HEK293T (cell line): ENCODE measurements around the gene RNASEH2A.
A peak's percentile ranks its signal among the peaks of the same experiment; 100 is the strongest.
"Not testable (repeated sequence)": the region's sequence is repeated elsewhere in the genome, so short reads cannot be mapped to it uniquely, and the experiment has no call there.

Experiments
- CTCF ChIA-PET: fragments of 350-600 bp; formaldehyde crosslinking; extraction: SDS; loops from one replicate; lab custom pipeline; 2021; ENCODE audit warnings: antibody characterized with exemption, inconsistent platforms; lab: Yijun Ruan, JAX
- POLR2A ChIA-PET: fragments of 350-600 bp; formaldehyde crosslinking; extraction: SDS; loops from one replicate; lab custom pipeline; 2020; ENCODE audit warnings: antibody characterized with exemption, inconsistent platforms; lab: Yijun Ruan, JAX
- DNase-seq: peaks from one replicate; pipeline ENCODE4 v3.0.0; 2012; ENCODE audit warnings: mixed read lengths; ENCODE audit errors: extremely low spot score
- ARNT ChIP-seq: fragments of 450-650 bp; IDR thresholded peaks from 2 replicates; pipeline ENCODE4 v1.6.1; 2017; ENCODE audit warnings: mild to moderate bottlenecking
- BHLHE40 ChIP-seq: fragments of 450-650 bp; IDR thresholded peaks from 2 replicates; pipeline ENCODE4 v1.6.1; 2016; ENCODE audit warnings: mild to moderate bottlenecking, moderate library complexity, borderline replicate concordance
- CTBP1 ChIP-seq: fragments of 450-650 bp; IDR thresholded peaks from 2 replicates; pipeline ENCODE4 v1.6.1; 2016; ENCODE audit warnings: borderline replicate concordance
- ELF4 ChIP-seq: fragments of 450-650 bp; IDR thresholded peaks from 2 replicates; pipeline ENCODE4 v1.6.1; 2017; ENCODE audit warnings: antibody characterized with exemption
- FOXA1 ChIP-seq: fragments of 450-650 bp; IDR thresholded peaks from 2 replicates; pipeline ENCODE4 v1.6.1; 2016; ENCODE audit warnings: mild to moderate bottlenecking
- FOXK2 ChIP-seq: fragments of 450-650 bp; IDR thresholded peaks from 2 replicates; pipeline ENCODE4 v1.6.1; 2016; ENCODE audit warnings: mild to moderate bottlenecking
- FOXM1 ChIP-seq: fragments of 450-650 bp; IDR thresholded peaks from 2 replicates; pipeline ENCODE4 v1.6.1; 2017; ENCODE audit warnings: mild to moderate bottlenecking, borderline replicate concordance
- HDGF ChIP-seq: fragments of 450-650 bp; IDR thresholded peaks from 2 replicates; pipeline ENCODE4 v1.6.1; 2017; ENCODE audit warnings: antibody characterized with exemption, borderline replicate concordance
- L3MBTL2 ChIP-seq: fragments of 450-650 bp; conservative IDR thresholded peaks from 2 replicates; pipeline ENCODE4 v1.6.1; 2016; ENCODE audit warnings: mild to moderate bottlenecking
- LEF1 ChIP-seq: fragments of 450-650 bp; IDR thresholded peaks from 2 replicates; pipeline ENCODE4 v1.6.1; 2017; ENCODE audit warnings: mild to moderate bottlenecking, borderline replicate concordance
- NFRKB ChIP-seq: fragments of 450-650 bp; IDR thresholded peaks from 2 replicates; pipeline ENCODE4 v1.6.1; 2016; ENCODE audit warnings: mild to moderate bottlenecking, moderate library complexity
- SP1 ChIP-seq: fragments of 450-650 bp; IDR thresholded peaks from 2 replicates; pipeline ENCODE4 v1.6.1; 2017
- SUZ12 ChIP-seq: fragments of 450-650 bp; IDR thresholded peaks from 2 replicates; pipeline ENCODE4 v1.6.1; 2016; ENCODE audit warnings: mild to moderate bottlenecking
- TARDBP ChIP-seq: fragments of 450-650 bp; IDR thresholded peaks from 2 replicates; pipeline ENCODE4 v1.6.1; 2016
- ZNF384 ChIP-seq: fragments of 450-650 bp; IDR thresholded peaks from 2 replicates; pipeline ENCODE4 v1.6.1; 2016
- TF ChIP-seq, protein P1 (sequence below): fragments of 450-650 bp; IDR thresholded peaks from 2 replicates; pipeline ENCODE4 v1.6.1; 2016

Gene RNASEH2A

DNA sequence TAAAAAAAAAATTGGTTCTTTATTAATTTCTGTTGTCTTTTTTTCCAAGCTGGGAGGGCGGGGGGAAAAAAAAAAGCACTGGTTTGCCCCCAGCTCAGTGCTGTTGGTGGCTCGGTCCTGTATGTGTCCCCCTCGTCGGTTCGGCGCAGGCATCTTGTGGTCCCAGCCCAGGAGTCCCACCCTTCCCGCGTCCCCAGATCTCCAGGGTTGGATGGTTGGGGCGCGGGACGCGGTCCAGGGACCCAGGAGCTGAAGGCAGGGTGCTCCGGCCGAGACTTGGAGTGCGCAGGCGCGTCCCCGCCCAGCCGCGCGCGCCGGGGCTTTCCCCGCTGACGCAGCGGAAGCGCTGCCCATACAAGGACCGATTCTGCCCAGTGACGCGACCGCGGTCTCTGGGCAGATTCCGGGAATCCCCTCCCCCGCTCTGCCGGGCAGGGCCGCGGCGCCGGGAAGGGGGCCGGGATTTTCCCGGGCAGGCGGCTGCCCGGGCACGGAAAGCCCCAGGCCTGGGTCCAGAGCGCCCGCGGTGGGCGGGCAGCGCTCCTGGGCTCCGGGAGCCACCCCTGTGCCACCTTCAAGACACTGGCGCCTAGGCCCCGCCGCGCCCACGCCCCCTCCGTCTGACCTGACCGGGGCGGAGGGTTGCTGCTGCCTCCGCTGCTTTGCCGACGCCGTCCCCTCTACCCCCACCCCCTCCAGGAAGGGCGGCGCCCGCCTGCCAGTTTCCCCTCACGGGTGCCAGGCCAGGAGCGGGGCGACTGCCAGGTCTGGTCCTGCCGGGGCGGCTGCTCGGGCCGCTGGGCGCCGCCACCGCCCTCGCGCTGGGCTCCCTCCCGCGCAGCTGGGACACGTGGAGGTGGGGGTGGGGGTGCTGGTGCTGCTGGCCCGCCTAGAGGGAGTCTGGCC, 12.8 kb upstream of the RNASEH2A start:
- POLR2A ChIA-PET: interaction anchor here (0.7 to 3.6 kb wide), 10 partner anchors 11 to 112 kb away, joined by 3 to 55 read pairs (median 8); partner anchors contain the start of genes DHPS, GET3 and RNASEH2A
- peak; percentile 98 for TF ChIP-seq ZNF384
- TF ChIP-seq ARNT: no peak
- TF ChIP-seq ELF4: no peak
- TF ChIP-seq LEF1: no peak
- TF ChIP-seq SP1: no peak
- no peak for TF ChIP-seq NFRKB
- TF ChIP-seq, protein P1, sequence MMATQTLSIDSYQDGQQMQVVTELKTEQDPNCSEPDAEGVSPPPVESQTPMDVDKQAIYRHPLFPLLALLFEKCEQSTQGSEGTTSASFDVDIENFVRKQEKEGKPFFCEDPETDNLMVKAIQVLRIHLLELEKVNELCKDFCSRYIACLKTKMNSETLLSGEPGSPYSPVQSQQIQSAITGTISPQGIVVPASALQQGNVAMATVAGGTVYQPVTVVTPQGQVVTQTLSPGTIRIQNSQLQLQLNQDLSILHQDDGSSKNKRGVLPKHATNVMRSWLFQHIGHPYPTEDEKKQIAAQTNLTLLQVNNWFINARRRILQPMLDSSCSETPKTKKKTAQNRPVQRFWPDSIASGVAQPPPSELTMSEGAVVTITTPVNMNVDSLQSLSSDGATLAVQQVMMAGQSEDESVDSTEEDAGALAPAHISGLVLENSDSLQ: no peak
- peak; percentile 74 for TF ChIP-seq L3MBTL2
- DNase-seq: peak; percentile 95
- CTCF ChIA-PET: interaction anchor here (0.6 to 3.3 kb wide), 7 partner anchors 16 to 36 kb away, joined by 3 to 23 read pairs (median 7); no protein-coding TSS in a partner anchor

DNA sequence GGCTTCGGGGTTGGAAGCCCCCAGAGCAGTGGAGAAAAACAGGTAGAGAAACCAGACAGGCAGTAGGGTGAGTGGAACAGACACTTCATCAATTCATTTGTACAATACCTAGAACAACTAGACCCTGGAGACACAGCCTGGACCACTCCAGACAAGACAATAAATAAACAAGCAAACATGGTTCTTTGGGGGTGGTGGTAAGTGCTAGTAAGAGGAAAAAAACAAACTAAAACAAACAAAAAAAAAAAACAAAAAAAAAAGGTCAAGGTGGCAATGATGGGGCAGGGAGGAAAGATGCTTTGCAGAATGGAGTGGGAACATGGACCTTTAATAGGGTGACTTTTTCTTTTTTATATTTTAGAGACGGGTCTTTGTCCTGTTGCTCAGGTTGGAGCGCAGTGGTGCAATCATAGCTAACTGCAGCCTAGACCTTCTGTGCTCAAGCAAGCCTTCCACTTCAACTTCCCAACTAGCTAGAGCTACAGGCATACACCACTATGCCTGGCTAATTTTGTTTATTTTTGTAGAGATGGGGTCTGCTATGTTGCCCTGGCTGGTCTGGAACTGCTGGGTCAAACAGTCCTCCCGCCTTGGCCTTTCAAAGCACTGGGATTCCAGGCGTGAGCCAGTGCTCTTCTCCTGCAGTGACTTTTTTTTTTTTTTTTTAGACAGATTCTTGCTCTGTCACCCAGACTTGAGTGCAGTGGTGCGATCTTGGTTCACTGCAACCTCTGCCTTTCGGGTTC, 12.0 kb upstream of the RNASEH2A start:
- ChIA-PET CTCF (interaction anchor here (1.4 to 2.0 kb wide), 2 partner anchors 54 to 76 kb away, joined by 4 to 7 read pairs; no protein-coding TSS in a partner anchor), POLR2A (interaction anchor here (2.5 kb wide), 1 partner anchor 28 kb away, joined by 11 read pairs; no protein-coding TSS in a partner anchor)
- no peak for DNase-seq

DNA sequence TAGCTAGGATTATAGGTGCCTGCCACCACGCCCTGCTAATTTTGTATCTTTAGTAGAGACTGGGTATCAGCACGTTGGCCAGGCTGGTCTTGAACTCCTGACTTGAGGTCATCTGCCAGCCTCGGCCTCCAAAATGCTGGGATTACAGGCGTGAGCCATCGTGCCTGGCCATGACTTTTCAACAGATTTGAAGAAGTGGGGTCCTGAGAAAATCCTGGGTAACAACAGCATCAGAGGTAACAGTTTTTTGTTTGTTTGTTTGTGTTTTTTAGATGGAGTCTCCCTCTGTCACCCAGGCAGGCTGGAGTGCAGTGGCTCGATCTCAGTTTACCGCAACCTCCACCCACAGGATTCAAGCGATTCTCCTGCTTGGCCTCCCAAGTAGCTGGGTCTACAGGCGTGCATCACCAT, 11.4 kb upstream of the RNASEH2A start:
- CTCF ChIA-PET: interaction anchor here (1.4 to 2.1 kb wide), 6 partner anchors 17 to 76 kb away, joined by 4 to 15 read pairs (median 12); no protein-coding TSS in a partner anchor
- TF ChIP-seq HDGF (no peak), SP1 (no peak), L3MBTL2 (no peak), BHLHE40 (no peak), FOXA1 (no peak), ZNF384 (no peak)
- POLR2A ChIA-PET: interaction anchor here (0.9 to 2.5 kb wide), 3 partner anchors 16 to 101 kb away, joined by 3 to 11 read pairs (median 6); no protein-coding TSS in a partner anchor
- no peak for DNase-seq

More for the DNA sequence above, 12.0 kb upstream of the RNASEH2A start:
- TF ChIP-seq HDGF: no peak

DNA sequence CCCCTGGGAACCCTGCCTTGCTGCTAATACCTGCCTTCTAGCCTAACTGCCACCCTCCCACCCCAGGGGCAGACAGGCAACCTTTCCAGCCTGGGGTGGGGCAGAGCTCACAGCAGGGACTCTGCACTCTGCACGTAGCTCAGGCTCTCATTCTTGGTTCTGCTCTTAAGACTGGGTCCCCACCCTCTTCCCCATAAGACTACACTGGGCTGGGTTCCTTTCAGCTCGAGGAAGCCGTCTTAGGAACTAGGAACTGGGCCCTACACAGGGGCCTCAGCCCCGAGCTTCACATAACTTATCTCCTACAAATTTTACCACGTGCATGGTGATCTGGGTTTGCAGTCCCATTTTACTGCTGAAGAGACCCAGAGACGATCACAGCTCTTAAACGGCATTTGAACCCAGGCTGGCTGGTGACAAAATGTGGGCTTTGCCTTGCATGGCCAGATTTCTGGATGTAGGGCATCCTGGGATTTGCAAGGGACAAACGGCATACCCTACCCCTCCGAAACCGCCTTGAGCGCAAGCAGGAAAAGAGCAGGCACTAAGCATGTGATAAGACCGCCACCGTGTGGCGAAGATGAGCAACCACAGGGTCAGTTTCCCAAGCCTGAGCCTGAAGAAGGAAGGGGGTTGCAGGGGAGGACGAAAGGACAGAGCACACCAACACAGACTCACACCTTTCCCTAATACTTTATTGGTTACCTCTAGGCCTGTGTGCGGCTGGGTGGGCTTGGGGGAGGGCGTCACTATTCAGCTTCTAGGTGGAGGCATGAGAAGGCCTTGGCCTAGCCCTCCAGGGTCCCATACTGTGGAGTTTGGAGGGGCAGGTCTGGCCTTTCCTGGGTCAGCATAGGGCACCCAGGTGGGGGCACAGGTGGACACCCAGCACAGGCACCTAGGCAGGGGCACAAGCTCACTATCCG, 10.0 kb upstream of the RNASEH2A start:
- peak; percentile 63 for DNase-seq
- POLR2A ChIA-PET: interaction anchor here (0.8 to 2.5 kb wide), 5 partner anchors 10 to 103 kb away, joined by 3 to 11 read pairs (median 5); partner anchors contain the start of gene RNASEH2A
- CTCF ChIA-PET: interaction anchor here (0.7 to 2.7 kb wide), 12 partner anchors 10 to 78 kb away, joined by 3 to 15 read pairs (median 6); no protein-coding TSS in a partner anchor
- TF ChIP-seq L3MBTL2 (peak; percentile 24; the same call in 1 of the 2 replicates), ELF4 (no peak)

DNA sequence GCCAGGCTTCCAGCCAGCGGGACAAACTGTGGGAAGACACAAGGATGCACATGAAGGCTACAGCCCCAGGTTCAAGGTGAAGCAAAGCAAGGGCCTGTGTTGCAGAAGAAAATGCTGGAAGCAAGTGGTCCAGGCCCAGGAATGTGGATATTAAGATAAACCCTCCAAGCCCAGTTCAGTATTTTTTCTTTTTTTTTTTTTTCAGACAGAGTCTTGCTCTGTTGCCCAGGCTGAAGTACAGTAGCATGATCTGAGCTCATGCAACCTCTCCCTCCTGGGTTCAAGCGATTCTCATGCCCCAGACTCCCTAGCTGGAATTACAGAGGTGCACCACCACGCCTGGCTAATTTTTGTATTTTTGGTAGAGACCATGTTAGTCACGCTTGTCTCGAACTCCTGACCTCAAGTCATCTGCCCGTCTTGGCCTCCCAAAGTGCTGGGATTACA, 9.2 kb upstream of the RNASEH2A start:
- ChIA-PET CTCF (interaction anchor here (1.0 to 2.7 kb wide), 4 partner anchors 9 to 39 kb away, joined by 4 to 13 read pairs (median 8); no protein-coding TSS in a partner anchor), POLR2A (interaction anchor here (0.6 to 2.5 kb wide), 2 partner anchors 20 to 31 kb away, joined by 3 to 11 read pairs; no protein-coding TSS in a partner anchor)
- DNase-seq: no peak
- peak; percentile 65; the same call in 1 of the 2 replicates for TF ChIP-seq ZNF384
- no peak for TF ChIP-seq FOXM1
- no peak for TF ChIP-seq LEF1

DNA sequence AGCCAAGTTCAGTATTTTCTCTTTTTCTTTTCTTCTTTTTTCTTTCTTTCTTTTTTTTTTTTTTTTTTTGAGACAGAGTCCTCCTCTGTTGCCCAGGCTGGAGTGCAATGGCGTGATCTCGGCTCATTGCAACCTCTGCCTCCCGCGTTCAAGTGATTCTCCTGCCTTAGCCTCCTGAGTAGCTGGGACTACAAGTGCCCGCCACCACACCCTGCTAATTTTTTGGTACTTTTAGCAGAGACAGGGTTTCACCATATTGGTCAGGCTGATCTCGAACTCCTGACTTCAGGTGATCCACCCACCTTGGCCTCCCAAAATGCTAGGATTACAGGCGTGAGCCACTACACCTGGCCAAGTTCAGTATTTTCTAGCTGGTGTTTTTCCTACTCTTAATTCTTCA, 8.8 kb upstream of the RNASEH2A start:
- POLR2A ChIA-PET: interaction anchor here (0.6 to 1.0 kb wide), 3 partner anchors 21 to 116 kb away, joined by 3 read pairs; no protein-coding TSS in a partner anchor
- not testable (repeated sequence) for DNase-seq
- CTCF ChIA-PET: interaction anchor here (1.0 to 2.7 kb wide), 2 partner anchors 8 to 32 kb away, joined by 4 to 11 read pairs; no protein-coding TSS in a partner anchor

DNA sequence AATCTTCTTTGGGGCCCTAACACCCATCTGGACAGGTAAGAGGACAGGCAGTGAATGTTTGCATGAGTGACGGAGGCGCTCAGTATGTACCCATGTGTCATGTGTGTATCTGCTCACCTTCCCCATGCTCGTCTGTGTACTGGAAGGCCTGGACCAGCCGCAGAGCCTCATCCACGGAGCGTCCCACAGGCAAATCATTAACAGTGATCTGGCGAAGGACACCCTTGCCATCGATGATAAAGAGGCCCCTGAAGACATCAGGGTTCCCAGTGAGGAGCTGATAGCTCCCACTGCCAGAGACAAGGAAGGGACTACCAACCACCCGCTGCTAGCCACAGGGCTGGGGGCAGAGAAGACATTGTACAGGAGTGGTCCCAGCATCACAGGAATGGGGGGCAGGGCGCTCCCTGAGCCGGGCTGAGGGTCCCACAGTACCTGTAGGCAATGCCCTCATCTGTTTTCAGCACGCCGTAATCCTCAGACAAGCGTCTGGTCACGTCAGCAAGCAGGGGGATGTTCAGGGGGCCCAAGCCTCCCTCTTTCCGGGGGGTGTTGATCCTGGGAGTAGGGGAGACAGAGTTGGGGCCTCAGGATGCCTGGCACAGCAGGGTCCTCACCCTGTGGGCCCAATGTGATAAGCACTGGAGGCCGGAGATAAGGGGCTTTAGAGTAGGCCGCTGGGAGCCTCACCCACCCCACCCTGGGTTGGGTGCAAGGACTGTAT, 6.5 kb upstream of the RNASEH2A start:
- ChIA-PET CTCF (interaction anchor here (1.0 to 1.8 kb wide), 2 partner anchors 22 to 42 kb away, joined by 3 to 9 read pairs; no protein-coding TSS in a partner anchor), POLR2A (interaction anchor here (0.9 to 2.1 kb wide), 4 partner anchors 8 to 77 kb away, joined by 3 to 6 read pairs (median 4); partner anchors contain the start of genes GET3 and JUNB)
- no peak for TF ChIP-seq FOXK2
- no peak for TF ChIP-seq LEF1
- TF ChIP-seq ELF4: no peak
- TF ChIP-seq FOXM1: no peak
- no peak for TF ChIP-seq CTBP1
- no peak for TF ChIP-seq ARNT
- TF ChIP-seq, protein P1: no peak
- TF ChIP-seq FOXA1: no peak
- TF ChIP-seq BHLHE40: no peak
- TF ChIP-seq TARDBP: no peak
- TF ChIP-seq L3MBTL2: no peak
- TF ChIP-seq SUZ12: no peak
- no peak for DNase-seq
